Activated naive CD8-positive, alpha-beta T cell (primary cell): ENCODE data around the gene HS3ST3A1.

Source experiments
- H3K27ac Mint-ChIP-seq: one replicate; pipeline ENCODE4 v1.8.0; 2021; ENCODE audit warnings: mixed read lengths
- H3K27me3 Mint-ChIP-seq: one replicate; pipeline ENCODE4 v1.8.0; 2021; ENCODE audit warnings: mixed read lengths
- H3K36me3 Mint-ChIP-seq: one replicate; pipeline ENCODE4 v1.8.0; 2021; ENCODE audit warnings: mixed read lengths
- H3K4me1 Mint-ChIP-seq: one replicate; pipeline ENCODE4 v1.8.0; 2021; ENCODE audit warnings: low read depth, mixed read lengths
- H3K4me3 Mint-ChIP-seq: one replicate; pipeline ENCODE4 v1.8.0; 2021; ENCODE audit warnings: mild to moderate bottlenecking, mixed read lengths
- H3K9me3 Mint-ChIP-seq: one replicate; pipeline ENCODE4 v1.8.0; 2021; ENCODE audit warnings: low read depth, mixed read lengths

Gene HS3ST3A1

DNA sequence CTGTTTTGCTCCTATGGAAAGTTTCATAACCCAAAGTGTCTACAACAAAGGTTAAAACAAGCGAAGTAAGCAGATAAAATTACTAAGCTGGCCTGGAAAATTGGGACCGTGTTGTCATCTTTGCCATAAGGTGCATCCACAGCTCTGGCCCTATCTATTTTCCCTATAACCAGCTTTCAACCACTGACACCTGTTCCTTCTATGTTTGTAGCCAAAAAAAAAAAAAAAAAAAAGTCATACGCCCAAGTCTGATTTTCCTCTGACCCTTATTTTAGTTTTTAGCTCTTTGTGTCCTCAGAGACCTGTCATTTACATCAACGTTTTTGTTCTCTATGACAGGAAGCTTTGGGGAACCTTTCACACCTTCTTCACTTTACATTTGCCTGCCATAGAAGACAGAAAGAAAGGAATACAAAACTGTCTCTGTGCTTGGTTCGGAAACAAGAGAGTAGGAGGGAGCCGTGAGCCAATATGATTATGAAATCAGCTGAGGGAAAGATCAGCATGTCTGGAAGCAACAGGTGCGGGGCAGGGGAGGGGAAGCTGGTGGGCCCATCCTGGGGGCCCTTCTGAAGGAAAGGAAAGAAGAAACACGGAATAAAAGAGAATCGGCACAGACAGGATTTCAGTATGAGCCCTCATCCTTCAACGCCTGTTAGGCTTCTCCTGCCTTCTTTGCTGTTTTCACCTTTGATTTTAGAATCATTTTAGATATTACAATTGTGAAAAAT is 8.5 kb downstream of the HS3ST3A1 start:
- H3K36me3 Mint-ChIP-seq = no peaks in the 10 kb centered on the region
- no peak overlapping the region for H3K27ac Mint-ChIP-seq
- H3K27me3 Mint-ChIP-seq = peaks cover 5% of the 10 kb centered on the region
- H3K4me1 Mint-ChIP-seq = peaks cover 9% of the 10 kb centered on the region
- H3K9me3 Mint-ChIP-seq = no peaks in the 10 kb centered on the region
- H3K4me3 Mint-ChIP-seq = no peak overlapping the region

DNA sequence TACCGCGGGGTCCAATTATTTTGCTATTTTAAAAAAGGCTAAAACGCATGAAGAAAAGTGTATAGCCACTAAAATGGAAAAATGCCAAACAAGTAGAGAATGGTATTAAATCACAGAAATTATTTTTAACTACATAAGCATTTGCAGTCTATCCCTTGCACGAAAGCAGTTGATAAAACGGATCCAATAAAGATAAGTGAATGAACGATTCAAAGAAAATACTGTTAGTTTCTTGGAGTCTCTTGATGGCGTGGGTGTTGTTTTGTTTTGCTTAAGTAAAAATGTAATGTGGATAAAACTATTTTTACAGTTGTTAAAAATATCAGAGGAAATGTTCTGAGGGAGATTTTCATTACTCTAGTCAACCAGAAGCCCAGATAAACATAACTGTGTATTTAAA is 9.3 kb downstream of the HS3ST3A1 start:
- no peak overlapping the region for H3K4me3 Mint-ChIP-seq
- no peak overlapping the region for H3K27ac Mint-ChIP-seq
- H3K27me3 Mint-ChIP-seq = peaks cover 3% of the 10 kb centered on the region

DNA sequence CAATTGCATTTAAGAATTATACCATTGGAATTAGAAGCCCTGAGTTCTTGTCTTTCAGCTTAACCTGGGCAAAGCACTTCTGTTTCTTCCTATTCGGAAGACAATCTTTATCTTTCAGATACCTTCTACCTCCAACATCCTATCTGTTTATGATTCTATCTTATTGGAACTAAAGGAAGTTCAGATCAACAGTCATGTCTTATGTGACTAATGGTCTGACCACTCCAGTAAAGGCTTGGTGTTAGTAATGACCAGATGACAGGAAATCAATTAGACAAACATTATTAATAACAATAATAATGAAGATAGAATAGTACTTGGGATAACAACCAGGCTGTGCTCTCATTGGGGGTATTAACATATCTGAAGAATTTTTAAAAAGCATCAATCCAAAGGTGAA is 11.3 kb downstream of the HS3ST3A1 start:
- H3K4me1 Mint-ChIP-seq = peaks cover 6% of the 10 kb centered on the region
- no peak overlapping the region for H3K4me3 Mint-ChIP-seq
- H3K27ac Mint-ChIP-seq = no peak overlapping the region
- H3K9me3 Mint-ChIP-seq = no peaks in the 10 kb centered on the region
- H3K36me3 Mint-ChIP-seq = no peaks in the 10 kb centered on the region
- H3K27me3 Mint-ChIP-seq = peaks cover 1% of the 10 kb centered on the region

More for the DNA sequence above, 9.3 kb downstream of the HS3ST3A1 start:
- H3K4me1 Mint-ChIP-seq = peaks cover 6% of the 10 kb centered on the region
- H3K9me3 Mint-ChIP-seq = no peaks in the 10 kb centered on the region
- H3K36me3 Mint-ChIP-seq = no peaks in the 10 kb centered on the region

DNA sequence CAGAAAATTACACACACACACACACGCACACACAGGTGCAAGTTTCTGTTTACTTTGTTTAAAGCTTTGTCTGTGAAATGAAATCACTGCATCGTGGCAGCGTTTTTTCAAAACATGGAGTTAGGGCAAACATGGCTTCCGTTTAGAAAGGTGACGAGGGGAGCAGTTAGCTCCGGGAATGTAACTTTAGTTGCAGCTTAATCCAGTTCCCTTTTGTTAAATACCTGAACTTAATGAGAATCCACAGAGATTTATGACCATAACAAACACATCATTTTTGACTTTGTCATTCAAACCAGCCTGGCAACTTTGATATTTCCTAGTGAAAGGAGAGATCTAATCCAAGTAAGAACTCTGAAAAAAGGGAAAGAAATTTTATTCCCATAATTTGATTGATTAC is 12.1 kb downstream of the HS3ST3A1 start:
- peaks cover 2% of the 10 kb centered on the region for H3K4me1 Mint-ChIP-seq
- no peak overlapping the region for H3K27ac Mint-ChIP-seq
- no peaks in the 10 kb centered on the region for H3K27me3 Mint-ChIP-seq
- H3K4me3 Mint-ChIP-seq = no peak overlapping the region
- no peaks in the 10 kb centered on the region for H3K9me3 Mint-ChIP-seq
- H3K36me3 Mint-ChIP-seq = no peaks in the 10 kb centered on the region

DNA sequence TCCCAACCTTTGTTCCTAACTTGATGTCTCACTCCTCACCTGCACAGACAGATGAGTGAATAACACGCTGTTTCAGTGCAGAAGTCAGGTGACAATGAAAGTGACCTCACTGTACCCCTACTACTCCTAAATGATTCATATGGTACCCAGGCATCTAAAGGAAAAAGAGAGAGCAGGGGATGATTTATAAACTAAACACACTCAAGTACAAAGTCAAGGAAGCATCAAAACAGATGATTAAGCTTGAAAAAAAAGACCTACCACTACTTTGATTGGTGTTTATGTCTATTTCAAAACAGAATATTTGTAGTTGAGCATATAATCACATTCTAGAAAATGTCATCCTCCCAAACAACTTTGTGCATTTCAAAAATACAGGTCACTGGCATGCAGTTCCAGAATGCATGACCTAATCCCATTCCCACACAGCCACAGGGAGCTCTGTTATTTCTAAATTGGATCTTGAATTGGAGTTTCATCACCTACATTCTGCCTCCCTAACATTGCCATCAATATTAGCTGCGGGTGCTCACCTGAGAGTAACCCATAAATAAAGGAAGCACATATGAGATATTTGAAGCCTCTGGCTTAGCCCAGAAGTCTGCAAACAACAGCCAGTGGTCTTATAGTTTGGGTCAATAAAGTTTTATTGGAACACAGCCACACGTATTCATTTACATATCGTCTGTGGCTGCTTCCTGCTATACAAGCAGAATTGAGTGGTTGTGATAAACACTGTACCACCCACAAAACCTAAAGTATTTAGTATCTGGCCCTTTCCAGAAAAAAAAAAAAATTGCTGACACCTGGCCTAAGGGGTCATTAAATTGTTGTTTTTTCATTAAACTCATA is 14.0 kb downstream of the HS3ST3A1 start:
- no peak overlapping the region for H3K27ac Mint-ChIP-seq
- no peak overlapping the region for H3K4me3 Mint-ChIP-seq

DNA sequence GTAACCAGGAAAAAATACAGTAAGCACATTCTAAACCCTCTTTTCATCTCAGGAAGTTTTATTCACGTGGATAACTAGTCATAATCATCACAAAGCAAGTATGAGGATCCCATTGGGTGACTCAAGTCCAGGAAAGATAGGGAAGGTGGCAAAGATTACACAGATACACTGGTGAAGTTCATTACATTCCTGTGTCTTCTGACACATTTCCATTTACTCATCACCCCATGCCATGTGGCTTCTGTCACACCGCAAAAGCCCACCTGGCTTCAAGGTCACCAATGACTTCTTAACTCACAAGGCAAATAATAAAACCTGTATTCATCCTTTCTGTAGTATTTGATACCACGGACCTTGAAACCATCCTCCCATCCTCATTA is 17.0 kb downstream of the HS3ST3A1 start:
- Mint-ChIP-seq H3K27me3 (peaks cover 2% of the 10 kb centered on the region), H3K27ac (no peak overlapping the region), H3K9me3 (no peaks in the 10 kb centered on the region), H3K4me1 (no peaks in the 10 kb centered on the region), H3K4me3 (no peak overlapping the region), H3K36me3 (no peaks in the 10 kb centered on the region)

More for the DNA sequence above, 14.0 kb downstream of the HS3ST3A1 start:
- Mint-ChIP-seq H3K36me3 (no peaks in the 10 kb centered on the region), H3K27me3 (peaks cover 2% of the 10 kb centered on the region), H3K4me1 (no peaks in the 10 kb centered on the region), H3K9me3 (no peaks in the 10 kb centered on the region)

DNA sequence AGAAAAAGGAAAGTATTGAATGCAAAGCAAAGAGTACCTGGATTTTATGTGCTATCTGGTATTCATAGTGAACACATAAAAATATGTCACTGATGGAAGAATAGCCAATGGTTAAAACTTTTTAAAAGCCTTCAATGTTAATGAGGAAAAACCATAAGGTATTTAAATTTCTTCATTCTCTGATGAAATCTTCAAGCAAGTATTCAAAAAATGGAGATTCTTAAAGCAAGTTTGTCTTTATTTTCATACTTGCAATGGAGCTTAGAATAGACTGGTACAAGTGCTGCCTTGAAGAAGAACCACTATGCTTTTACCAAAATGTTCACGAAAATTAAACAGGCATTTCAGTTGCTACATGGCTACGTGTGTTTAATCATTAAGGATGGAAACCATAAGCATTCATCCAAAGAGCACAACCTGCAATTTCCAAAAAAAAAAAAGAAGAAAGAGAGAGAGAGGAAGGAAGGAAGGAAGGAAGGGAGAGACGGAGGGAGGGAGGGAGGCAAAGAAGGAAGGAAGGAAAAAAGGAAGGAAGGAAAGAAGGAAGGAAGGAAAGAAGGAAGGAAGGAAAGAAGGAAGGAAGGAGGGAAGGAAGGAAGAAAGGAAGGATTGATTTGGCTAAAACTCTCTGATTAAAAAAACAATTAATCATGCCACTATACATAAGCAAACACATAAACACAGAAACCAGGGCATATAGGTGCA is 17.6 kb downstream of the HS3ST3A1 start:
- no peak overlapping the region for H3K4me3 Mint-ChIP-seq
- no peaks in the 10 kb centered on the region for H3K36me3 Mint-ChIP-seq
- H3K4me1 Mint-ChIP-seq = no peaks in the 10 kb centered on the region
- no peaks in the 10 kb centered on the region for H3K9me3 Mint-ChIP-seq
- H3K27me3 Mint-ChIP-seq = peaks cover 2% of the 10 kb centered on the region
- no peak overlapping the region for H3K27ac Mint-ChIP-seq

DNA sequence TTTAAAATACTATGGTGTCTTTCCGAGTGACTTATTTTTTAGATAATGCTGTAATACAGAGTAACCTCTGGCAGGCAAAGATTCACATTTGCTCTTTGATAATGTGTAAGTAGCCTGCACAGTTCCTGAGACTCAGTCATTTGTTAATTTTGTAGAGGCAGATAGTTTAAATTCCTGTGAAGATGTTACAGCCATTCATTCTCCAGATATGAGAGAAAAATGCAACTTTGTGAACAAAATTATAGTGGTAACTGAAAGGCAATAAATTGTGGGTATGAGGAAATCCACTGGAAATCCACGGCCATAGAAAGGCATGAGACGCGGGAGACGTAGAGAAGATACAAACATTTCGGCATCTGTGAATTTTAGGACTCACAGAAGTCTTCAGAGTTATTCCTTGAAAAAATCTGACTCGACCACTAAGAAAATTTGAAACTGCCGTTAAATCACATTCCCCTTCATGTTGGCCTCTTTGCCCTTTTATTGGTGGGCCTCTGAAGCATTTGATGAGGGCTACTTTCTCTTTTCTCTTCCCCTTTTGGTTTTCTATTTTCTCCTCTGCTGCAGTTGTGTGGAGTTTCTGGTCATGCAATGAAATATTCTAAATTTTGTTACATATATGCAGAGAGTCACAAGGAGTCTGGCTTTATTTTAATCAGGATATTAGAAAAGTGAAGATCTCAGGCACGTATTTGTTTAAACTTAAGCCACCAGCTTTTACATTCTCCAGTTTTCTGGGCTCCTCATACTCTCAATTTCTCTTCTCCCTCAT is 18.8 kb downstream of the HS3ST3A1 start:
- no peak overlapping the region for H3K27ac Mint-ChIP-seq
- no peaks in the 10 kb centered on the region for H3K36me3 Mint-ChIP-seq
- H3K4me1 Mint-ChIP-seq = no peaks in the 10 kb centered on the region
- no peak overlapping the region for H3K4me3 Mint-ChIP-seq
- H3K27me3 Mint-ChIP-seq = peaks cover 2% of the 10 kb centered on the region
- H3K9me3 Mint-ChIP-seq = no peaks in the 10 kb centered on the region

DNA sequence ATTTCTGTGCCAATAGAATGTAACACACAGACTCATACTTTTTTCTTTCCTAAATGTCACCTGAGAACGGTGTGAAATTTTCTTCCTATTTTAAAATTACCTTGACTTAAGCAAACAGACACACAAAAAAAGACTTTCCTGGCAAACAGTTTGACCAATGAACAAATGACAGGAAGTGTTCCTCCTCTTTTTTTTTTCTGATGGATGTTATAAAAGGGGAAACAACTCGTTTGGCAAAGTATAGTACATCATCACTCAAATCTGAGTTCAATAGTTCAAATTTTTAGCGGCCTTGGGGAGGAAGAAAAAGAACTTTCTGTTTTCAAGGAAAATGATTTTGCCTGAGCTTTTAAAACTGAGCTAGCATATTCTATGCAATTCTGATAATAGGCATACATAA is 19.8 kb downstream of the HS3ST3A1 start:
- Mint-ChIP-seq H3K9me3 (no peaks in the 10 kb centered on the region), H3K4me1 (no peaks in the 10 kb centered on the region), H3K27me3 (peaks cover 2% of the 10 kb centered on the region), H3K4me3 (no peak overlapping the region), H3K36me3 (no peaks in the 10 kb centered on the region), H3K27ac (no peak overlapping the region)

DNA sequence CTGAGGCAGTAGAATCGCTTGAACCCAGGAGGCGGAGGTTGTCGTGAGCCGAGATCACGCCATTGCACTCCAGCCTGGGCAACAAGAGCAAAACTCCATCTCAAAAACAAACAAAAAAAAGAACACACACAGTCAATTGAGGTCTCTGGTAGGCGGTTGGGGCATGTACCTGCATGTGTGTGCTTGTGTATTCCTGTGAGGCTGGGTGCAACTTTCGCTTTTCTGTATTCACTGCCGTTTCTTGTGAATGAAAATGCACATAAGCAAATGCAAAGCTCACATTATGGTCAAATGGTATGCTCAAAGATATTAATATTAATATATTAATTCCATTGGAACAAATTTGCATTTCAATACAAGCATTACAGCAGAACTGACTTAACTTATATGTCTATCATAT is 20.9 kb downstream of the HS3ST3A1 start:
- Mint-ChIP-seq H3K27me3 (peaks cover 2% of the 10 kb centered on the region), H3K36me3 (no peaks in the 10 kb centered on the region), H3K4me3 (no peak overlapping the region), H3K9me3 (no peaks in the 10 kb centered on the region), H3K4me1 (no peaks in the 10 kb centered on the region), H3K27ac (no peak overlapping the region)

DNA sequence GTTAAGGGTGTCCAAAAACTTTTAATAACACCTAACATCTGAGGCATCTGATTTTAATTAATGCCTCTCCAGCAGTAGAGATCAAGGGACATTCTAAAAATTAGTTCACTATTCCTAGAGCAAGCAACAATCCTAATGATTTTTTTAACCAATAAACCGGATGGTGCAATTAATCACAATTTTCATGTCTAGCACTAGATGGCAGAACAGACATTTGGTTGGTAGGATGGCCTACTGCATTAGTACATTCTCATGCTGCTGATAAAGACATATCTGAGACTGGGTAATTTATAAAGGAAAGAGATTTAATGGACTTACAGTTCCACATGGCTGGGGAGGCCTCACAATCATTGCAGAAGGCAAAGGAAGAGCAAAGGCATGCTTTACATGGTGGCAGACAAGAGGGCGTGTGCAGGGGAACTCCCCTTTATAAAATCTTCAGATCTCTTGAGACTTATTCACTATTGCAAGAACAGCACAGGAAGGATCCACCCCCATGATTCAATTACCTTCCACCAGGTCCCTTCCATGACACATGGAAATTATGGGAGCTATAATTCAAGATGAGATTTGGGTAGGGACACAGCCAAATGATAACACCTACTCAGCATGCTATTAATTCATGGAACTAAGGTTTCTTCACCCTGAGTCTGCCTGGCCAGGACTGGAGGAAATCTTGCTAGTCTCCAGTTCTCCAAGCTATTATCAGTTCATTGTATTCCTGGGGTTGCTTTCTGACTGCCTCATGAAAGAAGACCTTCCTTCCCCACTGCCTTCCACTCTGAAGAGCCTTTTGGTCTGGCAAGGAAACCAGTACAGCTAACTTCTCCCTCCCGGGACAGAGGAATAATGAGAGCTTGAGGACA is 24.8 kb downstream of the HS3ST3A1 start:
- Mint-ChIP-seq H3K27ac (no peak overlapping the region), H3K36me3 (no peaks in the 10 kb centered on the region), H3K4me3 (no peak overlapping the region), H3K4me1 (no peaks in the 10 kb centered on the region), H3K9me3 (no peaks in the 10 kb centered on the region), H3K27me3 (peaks cover 18% of the 10 kb centered on the region)

DNA sequence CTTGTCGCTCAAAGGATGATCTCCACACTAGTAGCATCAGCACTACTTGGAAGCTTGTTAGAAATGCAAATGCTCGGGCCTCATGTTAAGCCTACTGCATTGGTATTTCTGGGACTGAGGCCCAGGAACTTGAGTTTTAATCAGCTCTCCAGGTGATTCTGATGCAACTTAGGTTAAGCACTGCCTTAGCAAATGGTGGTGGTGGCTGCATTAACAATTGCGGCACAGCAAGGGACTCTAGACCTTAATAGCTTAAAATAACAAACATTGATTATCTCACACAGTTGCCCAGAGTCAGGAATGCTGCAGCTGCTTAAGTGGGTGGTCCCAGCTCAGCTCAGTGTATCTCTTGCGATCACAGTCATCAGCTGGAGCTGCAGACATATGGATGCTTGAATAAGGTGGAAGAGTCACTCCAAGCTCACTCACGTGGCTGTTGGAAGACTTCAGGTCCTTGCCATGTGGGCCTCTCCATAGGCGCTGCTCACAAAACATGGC is 25.8 kb downstream of the HS3ST3A1 start:
- no peak overlapping the region for H3K4me3 Mint-ChIP-seq
- H3K27ac Mint-ChIP-seq = no peak overlapping the region
- peaks cover 21% of the 10 kb centered on the region for H3K27me3 Mint-ChIP-seq
- no peaks in the 10 kb centered on the region for H3K4me1 Mint-ChIP-seq
- H3K9me3 Mint-ChIP-seq = no peaks in the 10 kb centered on the region
- H3K36me3 Mint-ChIP-seq = no peaks in the 10 kb centered on the region

DNA sequence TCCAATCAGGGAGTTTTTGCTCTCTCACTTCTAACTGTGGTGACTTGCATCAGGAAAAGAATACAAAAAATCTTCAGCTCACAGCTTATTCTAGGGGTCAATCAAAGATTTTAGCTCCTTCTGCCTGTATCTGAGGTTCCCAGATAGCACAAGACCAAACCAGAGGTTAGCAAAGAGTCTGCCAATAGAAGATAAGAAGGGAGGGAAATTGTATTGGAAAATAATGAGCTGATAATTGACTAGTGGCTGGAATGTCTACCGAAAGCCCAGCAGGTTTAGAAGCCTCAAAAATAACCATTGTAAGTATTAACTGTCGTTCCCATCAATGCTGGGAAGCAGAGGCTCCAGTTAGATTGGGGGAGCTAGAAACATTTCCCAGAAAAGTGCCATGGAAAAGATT is 26.3 kb downstream of the HS3ST3A1 start:
- no peaks in the 10 kb centered on the region for H3K36me3 Mint-ChIP-seq
- peaks cover 21% of the 10 kb centered on the region for H3K27me3 Mint-ChIP-seq
- no peaks in the 10 kb centered on the region for H3K4me1 Mint-ChIP-seq
- no peak overlapping the region for H3K4me3 Mint-ChIP-seq
- no peaks in the 10 kb centered on the region for H3K9me3 Mint-ChIP-seq
- no peak overlapping the region for H3K27ac Mint-ChIP-seq

DNA sequence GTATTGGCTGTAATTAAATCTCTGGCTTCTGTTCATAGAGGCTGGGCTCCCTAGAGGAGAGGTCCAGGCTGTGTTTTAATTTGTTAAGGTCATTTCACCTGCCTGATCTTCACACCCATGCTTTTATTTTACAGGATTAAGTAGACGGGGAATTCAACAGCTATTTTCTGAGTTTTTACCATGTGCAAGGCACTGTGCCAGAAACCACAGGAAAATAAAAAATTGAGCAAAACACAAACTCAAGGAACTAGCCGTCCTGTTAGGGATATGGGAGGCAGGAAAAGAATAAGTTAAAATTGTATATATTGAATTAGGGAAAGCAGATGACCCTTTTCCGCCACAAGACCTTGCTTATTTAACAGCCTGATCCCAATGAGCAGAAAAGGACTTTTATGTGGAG is 29.1 kb downstream of the HS3ST3A1 start:
- no peaks in the 10 kb centered on the region for H3K4me1 Mint-ChIP-seq
- H3K9me3 Mint-ChIP-seq = no peaks in the 10 kb centered on the region
- H3K36me3 Mint-ChIP-seq = no peaks in the 10 kb centered on the region
- no peak overlapping the region for H3K4me3 Mint-ChIP-seq
- peaks cover 21% of the 10 kb centered on the region for H3K27me3 Mint-ChIP-seq
- no peak overlapping the region for H3K27ac Mint-ChIP-seq
